ENCODE measurements around the gene STOX1. TPM values are rescaled to one million over a fixed set of nuclear protein-coding genes. Genes with fewer than 3 reads are reported as not detected.
A peak's percentile ranks its signal among the peaks of the same experiment; 100 is the strongest.

Gene STOX1
- total RNA-seq, 1 experiment from 2014 or later = 1.4 TPM

DNA sequence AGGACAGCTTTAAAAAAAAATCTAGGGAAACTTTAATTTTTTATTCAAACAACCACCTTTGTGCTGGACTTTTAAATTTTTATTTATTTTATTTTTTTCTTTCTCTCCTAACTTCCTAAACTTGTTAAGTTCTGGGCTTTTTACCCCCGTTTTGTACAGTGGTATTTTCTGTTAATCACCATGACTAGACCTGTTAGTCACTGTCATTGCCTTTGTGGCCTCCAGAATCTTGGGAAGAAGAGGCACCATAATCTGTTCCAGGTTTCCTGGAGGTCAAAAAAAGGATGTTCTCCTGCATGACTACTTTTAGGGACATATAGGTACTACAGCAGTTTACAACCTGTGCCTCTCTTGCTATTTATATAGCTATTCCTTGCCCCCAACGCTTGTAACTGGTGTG is 42.7 kb downstream of the STOX1 start:
- Histone ChIP-seq H3K27me3 (ENCODE audit: low read length) (no peaks in the 10 kb centered on the region), H3K79me2 (ENCODE audit: low read length) (no peaks in the 10 kb centered on the region), H4K20me1 (ENCODE audit: low read length) (no peaks in the 10 kb centered on the region), H3K4me1 (ENCODE audit: insufficient read depth, low read length) (peaks cover 15% of the 10 kb centered on the region), H3K9me2 (replicated peaks; ENCODE audit: low read length) (no peaks in the 10 kb centered on the region), H2AFZ (ENCODE audit: low read length) (no peak overlapping the region), H3K36me3 (ENCODE audit: low read depth, low read length) (no peaks in the 10 kb centered on the region), H3K9me3 (ENCODE audit: low read length) (peaks cover 5% of the 10 kb centered on the region; the same call in 1 of the 2 replicates), H3K9ac (ENCODE audit: low read length) (no peak overlapping the region), H3K4me3 (ENCODE audit: low read length) (no peak overlapping the region), H3K4me2 (ENCODE audit: low read length) (no peak overlapping the region), H3K27ac (ENCODE audit: low read length) (no peak overlapping the region), H3F3A (ENCODE audit: low read length, unreplicated experiment) (no peaks in the 10 kb centered on the region)
- intact Hi-C loops (cut with micrococcal nuclease) = no loop called here
- TF ChIP-seq, protein P1, sequence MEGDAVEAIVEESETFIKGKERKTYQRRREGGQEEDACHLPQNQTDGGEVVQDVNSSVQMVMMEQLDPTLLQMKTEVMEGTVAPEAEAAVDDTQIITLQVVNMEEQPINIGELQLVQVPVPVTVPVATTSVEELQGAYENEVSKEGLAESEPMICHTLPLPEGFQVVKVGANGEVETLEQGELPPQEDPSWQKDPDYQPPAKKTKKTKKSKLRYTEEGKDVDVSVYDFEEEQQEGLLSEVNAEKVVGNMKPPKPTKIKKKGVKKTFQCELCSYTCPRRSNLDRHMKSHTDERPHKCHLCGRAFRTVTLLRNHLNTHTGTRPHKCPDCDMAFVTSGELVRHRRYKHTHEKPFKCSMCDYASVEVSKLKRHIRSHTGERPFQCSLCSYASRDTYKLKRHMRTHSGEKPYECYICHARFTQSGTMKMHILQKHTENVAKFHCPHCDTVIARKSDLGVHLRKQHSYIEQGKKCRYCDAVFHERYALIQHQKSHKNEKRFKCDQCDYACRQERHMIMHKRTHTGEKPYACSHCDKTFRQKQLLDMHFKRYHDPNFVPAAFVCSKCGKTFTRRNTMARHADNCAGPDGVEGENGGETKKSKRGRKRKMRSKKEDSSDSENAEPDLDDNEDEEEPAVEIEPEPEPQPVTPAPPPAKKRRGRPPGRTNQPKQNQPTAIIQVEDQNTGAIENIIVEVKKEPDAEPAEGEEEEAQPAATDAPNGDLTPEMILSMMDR (conservative IDR thresholded peaks at IDR 0.05; ENCODE audit: low read depth, low read length) = no peak
- no peak for TF ChIP-seq EZH2phosphoT487 (IDR thresholded peaks at IDR 0.05; ENCODE audit: borderline replicate concordance, low read length)
- no peak for TF ChIP-seq EZH2 (IDR thresholded peaks at IDR 0.05; ENCODE audit: low read length, unreplicated experiment)
- BruUV-seq (replicated peaks) = no TSS peak
- DNase-seq (no peak), ATAC-seq (no peak)
- POLR2A ChIA-PET (ENCODE audit: unreplicated experiment) = no interaction called here
- CTCF ChIA-PET = no interaction called here

DNA sequence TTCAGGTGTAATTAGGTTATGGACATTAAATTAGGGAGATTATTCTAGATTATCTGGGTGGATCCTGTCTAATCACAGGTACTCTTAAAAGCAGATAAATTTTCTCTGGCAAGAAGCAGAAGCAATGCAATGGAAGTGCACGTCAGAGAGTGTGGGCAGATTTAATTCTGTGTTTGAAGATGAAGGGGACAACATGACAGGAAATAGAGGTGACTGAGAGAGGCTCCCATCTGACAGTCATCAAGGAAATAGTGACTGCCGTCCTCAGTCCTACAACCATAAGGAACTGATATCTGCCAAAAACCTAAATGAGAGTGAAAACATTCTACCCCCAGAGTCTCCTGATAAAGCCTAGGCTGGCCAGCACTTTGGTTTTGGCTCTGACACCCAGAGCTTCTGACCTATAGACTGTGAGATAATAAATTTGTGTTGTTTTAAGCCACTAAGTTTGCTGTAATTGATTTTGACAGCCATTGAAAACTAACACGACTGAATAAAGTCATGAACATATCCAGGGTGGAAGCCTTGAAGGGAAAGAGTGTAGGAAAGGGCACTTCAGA is 43.3 kb downstream of the STOX1 start:
- H3K4me3 ChIP-seq (ENCODE audit: low read length) = no peak overlapping the region
- intact Hi-C loops (cut with micrococcal nuclease) = no loop called here
- POLR2A ChIA-PET (ENCODE audit: unreplicated experiment) = no interaction called here
- H3K36me3 ChIP-seq (ENCODE audit: low read depth, low read length) = no peaks in the 10 kb centered on the region
- no peak for ATAC-seq
- CTCF ChIA-PET = no interaction called here
- peaks cover 15% of the 10 kb centered on the region for H3K4me1 ChIP-seq (ENCODE audit: insufficient read depth, low read length)
- H3K9ac ChIP-seq (ENCODE audit: low read length) = no peak overlapping the region
- H3K9me3 ChIP-seq (ENCODE audit: low read length) = peaks cover 5% of the 10 kb centered on the region; the same call in 1 of the 2 replicates
- no peak overlapping the region for H3K4me2 ChIP-seq (ENCODE audit: low read length)
- no TSS peak for BruUV-seq (replicated peaks)
- no peak for DNase-seq
- H3K27me3 ChIP-seq (ENCODE audit: low read length) = no peaks in the 10 kb centered on the region
- TF ChIP-seq EZH2phosphoT487 (IDR thresholded peaks at IDR 0.05; ENCODE audit: borderline replicate concordance, low read length) (no peak), EZH2 (IDR thresholded peaks at IDR 0.05; ENCODE audit: low read length, unreplicated experiment) (no peak)
- TF ChIP-seq, protein P1 (conservative IDR thresholded peaks at IDR 0.05; ENCODE audit: low read depth, low read length) = no peak
- no peaks in the 10 kb centered on the region for H4K20me1 ChIP-seq (ENCODE audit: low read length)
- H3K79me2 ChIP-seq (ENCODE audit: low read length) = no peaks in the 10 kb centered on the region
- no peaks in the 10 kb centered on the region for H3K9me2 ChIP-seq (replicated peaks; ENCODE audit: low read length)
- no peak overlapping the region for H3K27ac ChIP-seq (ENCODE audit: low read length)
- H2AFZ ChIP-seq (ENCODE audit: low read length) = no peak overlapping the region
- H3F3A ChIP-seq (ENCODE audit: low read length, unreplicated experiment) = no peaks in the 10 kb centered on the region

DNA sequence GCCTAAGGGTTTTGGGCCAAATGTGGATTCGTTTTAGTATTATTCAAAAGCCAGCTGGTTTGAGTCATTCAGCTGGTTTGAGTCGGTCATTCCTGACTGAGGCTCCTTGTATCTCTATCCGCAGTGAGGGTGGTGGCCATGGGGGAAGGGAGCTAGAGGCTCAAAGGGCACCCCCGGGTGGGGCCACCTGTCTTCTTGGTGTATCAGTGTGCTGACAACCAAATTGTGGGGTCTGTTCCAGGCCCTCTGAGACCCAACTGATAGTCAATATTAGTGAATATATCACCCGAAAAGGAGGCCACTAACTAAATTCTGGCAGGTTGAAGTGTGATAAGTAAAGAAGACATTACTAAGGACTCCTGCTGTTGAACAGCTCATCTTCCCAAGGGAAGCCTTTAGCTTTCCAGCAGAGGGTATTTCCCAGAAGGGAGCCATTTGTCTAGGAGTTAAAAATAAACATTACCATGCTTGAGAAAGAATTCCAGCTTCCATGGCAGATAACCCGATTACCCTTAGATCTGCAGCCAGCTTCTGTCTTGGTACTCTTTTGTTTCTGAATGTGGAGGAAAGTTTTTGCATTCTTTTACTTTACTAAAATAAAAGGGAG is 43.9 kb downstream of the STOX1 start:
- H2AFZ ChIP-seq (ENCODE audit: low read length) = no peak overlapping the region
- POLR2A ChIA-PET (ENCODE audit: unreplicated experiment) = no interaction called here

More for the DNA sequence above, 43.9 kb downstream of the STOX1 start:
- DNase-seq (no peak), ATAC-seq (no peak)
- Histone ChIP-seq H3K4me3 (ENCODE audit: low read length) (no peak overlapping the region), H3K9ac (ENCODE audit: low read length) (no peak overlapping the region), H3K36me3 (ENCODE audit: low read depth, low read length) (no peaks in the 10 kb centered on the region), H3K27me3 (ENCODE audit: low read length) (no peaks in the 10 kb centered on the region), H3K4me1 (ENCODE audit: insufficient read depth, low read length) (peaks cover 15% of the 10 kb centered on the region), H3K79me2 (ENCODE audit: low read length) (no peaks in the 10 kb centered on the region), H3K27ac (ENCODE audit: low read length) (no peak overlapping the region), H3F3A (ENCODE audit: low read length, unreplicated experiment) (no peaks in the 10 kb centered on the region), H3K9me3 (ENCODE audit: low read length) (peaks cover 5% of the 10 kb centered on the region; the same call in 1 of the 2 replicates), H4K20me1 (ENCODE audit: low read length) (no peaks in the 10 kb centered on the region), H3K4me2 (ENCODE audit: low read length) (peak overlapping the region; percentile 26; the same call in 1 of the 2 replicates), H3K9me2 (replicated peaks; ENCODE audit: low read length) (no peaks in the 10 kb centered on the region)
- no TSS peak for BruUV-seq (replicated peaks)
- CTCF ChIA-PET = interaction anchor here (0.6 kb wide), 2 partner anchors 54 to 397 kb away, joined by 3 read pairs; no protein-coding TSS in a partner anchor
- TF ChIP-seq, protein P1 (conservative IDR thresholded peaks at IDR 0.05; ENCODE audit: low read depth, low read length) = no peak
- no peak for TF ChIP-seq EZH2phosphoT487 (IDR thresholded peaks at IDR 0.05; ENCODE audit: borderline replicate concordance, low read length)
- no peak for TF ChIP-seq EZH2 (IDR thresholded peaks at IDR 0.05; ENCODE audit: low read length, unreplicated experiment)
- intact Hi-C loops (cut with micrococcal nuclease) = no loop called here

Data from PC-3 (cell line).